Measurements from ENCODE around the gene BCAM.

The BCAM gene

GRCh38 chr19:44820648-44821609 lies 12.0 kb downstream of the BCAM start:
- ATAC-seq (ENCODE audit: low read depth) (peak; percentile 26; the same call in 1 of the 3 replicates), DNase-seq (ENCODE audit: low spot score) (no peak)
- Histone ChIP-seq H3K4me1 (ENCODE audit: insufficient read depth, poor library complexity, severe bottlenecking) (no peaks in the 10 kb centered on the region), H3K27ac (ENCODE audit: poor library complexity, severe bottlenecking) (no peak overlapping the region), H3K27me3 (ENCODE audit: insufficient read depth, poor library complexity, severe bottlenecking) (no peaks in the 10 kb centered on the region), H3K36me3 (ENCODE audit: low read depth) (no peaks in the 10 kb centered on the region), H3K9me3 (ENCODE audit: severe bottlenecking) (no peaks in the 10 kb centered on the region), H3K4me3 (ENCODE audit: severe bottlenecking) (no peak overlapping the region)
- no peak for TF ChIP-seq CTCF (IDR thresholded peaks at IDR 0.05; ENCODE audit: poor library complexity, severe bottlenecking)

DNA sequence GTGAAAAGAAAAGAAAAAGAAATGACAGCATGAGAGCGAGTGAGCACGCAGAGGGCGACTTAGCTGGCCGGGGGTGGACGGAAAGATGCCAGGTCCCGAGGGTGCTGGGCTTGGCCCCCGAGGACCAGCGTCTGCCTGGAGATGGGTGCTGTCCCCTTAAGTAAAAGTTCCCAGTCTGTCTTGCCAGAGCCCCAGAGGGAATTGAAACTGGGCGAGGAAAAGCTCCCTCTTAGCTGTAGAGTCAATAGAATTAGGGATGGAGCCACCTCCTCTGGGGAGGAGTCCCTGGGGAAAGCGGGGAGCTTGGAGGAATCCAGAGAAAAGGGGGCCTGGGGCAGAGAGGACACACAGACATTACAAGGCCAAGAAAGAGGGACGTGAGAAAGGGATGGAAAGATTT lies 13.3 kb downstream of the BCAM start:
- DNase-seq (ENCODE audit: low spot score) (no peak), ATAC-seq (ENCODE audit: low read depth) (no peak; the same call in 2 of the 3 replicates)
- no peaks in the 10 kb centered on the region for H3K36me3 ChIP-seq (ENCODE audit: low read depth)
- H3K4me3 ChIP-seq (ENCODE audit: severe bottlenecking): no peak overlapping the region
- H3K27me3 ChIP-seq (ENCODE audit: insufficient read depth, poor library complexity, severe bottlenecking): no peaks in the 10 kb centered on the region
- no peaks in the 10 kb centered on the region for H3K4me1 ChIP-seq (ENCODE audit: insufficient read depth, poor library complexity, severe bottlenecking)
- TF ChIP-seq CTCF (IDR thresholded peaks at IDR 0.05; ENCODE audit: poor library complexity, severe bottlenecking): no peak
- H3K27ac ChIP-seq (ENCODE audit: poor library complexity, severe bottlenecking): no peak overlapping the region
- no peaks in the 10 kb centered on the region for H3K9me3 ChIP-seq (ENCODE audit: severe bottlenecking)

DNA sequence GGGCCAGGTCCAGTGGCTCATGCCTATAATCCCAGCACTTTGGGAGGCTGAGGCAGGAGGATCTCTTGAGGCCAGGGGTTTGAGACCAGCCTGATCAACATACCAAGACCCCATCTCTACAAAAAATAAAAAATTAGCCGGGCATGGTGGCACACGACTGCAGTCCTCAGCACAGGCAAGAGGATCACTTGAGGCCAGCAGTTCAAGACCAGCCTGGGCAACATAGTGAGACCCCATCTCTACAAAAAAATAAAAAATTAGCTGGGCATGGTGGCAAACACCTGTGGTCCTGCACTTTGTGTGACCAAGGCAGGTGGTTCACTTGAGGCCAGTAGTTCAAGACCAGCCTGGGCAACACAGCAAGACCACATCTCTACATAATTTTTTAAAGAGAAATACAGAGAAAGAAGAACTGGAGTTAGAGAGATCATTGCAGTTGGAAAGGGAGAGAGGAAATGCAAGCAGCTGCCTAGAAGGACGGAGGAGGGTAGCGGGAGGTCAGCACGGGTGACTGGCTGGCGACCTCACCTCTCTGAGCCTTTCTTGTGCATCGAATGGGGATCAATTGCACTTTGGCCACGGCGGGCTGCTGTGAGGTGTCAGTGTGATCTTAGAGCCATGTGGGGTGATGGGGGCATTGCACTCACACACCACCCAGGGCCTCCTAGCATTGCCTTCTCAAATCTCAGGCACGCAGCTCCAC lies 13.9 kb downstream of the BCAM start:
- no peak overlapping the region for H3K27ac ChIP-seq (ENCODE audit: poor library complexity, severe bottlenecking)
- no peaks in the 10 kb centered on the region for H3K36me3 ChIP-seq (ENCODE audit: low read depth)
- no peaks in the 10 kb centered on the region for H3K27me3 ChIP-seq (ENCODE audit: insufficient read depth, poor library complexity, severe bottlenecking)
- H3K4me3 ChIP-seq (ENCODE audit: severe bottlenecking): no peak overlapping the region
- DNase-seq (ENCODE audit: low spot score) (no peak), ATAC-seq (ENCODE audit: low read depth) (0 out of 3 replicates have a peak, but pooled peaks have one; percentile 13)
- no peaks in the 10 kb centered on the region for H3K9me3 ChIP-seq (ENCODE audit: severe bottlenecking)
- no peak for TF ChIP-seq CTCF (IDR thresholded peaks at IDR 0.05; ENCODE audit: poor library complexity, severe bottlenecking)
- no peaks in the 10 kb centered on the region for H3K4me1 ChIP-seq (ENCODE audit: insufficient read depth, poor library complexity, severe bottlenecking)

DNA sequence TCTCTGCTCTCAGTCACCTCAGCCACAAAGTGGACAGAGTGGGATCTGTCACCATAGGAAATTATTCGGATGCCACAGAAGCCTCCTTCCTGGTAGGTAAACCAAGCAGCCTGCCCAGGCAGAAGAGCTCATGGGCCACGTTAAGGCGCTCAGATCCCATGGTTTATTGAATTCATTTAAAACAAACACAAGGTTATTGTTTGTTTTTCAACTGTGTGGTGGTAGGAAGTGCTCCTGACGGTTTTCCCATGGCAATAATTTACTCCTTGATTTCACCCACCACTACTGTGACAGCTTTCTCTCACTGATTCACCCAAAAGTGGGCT lies 14.4 kb downstream of the BCAM start:
- H3K27ac ChIP-seq (ENCODE audit: poor library complexity, severe bottlenecking): no peak overlapping the region
- no peak overlapping the region for H3K4me3 ChIP-seq (ENCODE audit: severe bottlenecking)
- H3K9me3 ChIP-seq (ENCODE audit: severe bottlenecking): no peaks in the 10 kb centered on the region
- ATAC-seq (ENCODE audit: low read depth) (no peak), DNase-seq (ENCODE audit: low spot score) (no peak)
- H3K27me3 ChIP-seq (ENCODE audit: insufficient read depth, poor library complexity, severe bottlenecking): no peaks in the 10 kb centered on the region
- TF ChIP-seq CTCF (IDR thresholded peaks at IDR 0.05; ENCODE audit: poor library complexity, severe bottlenecking): no peak
- no peaks in the 10 kb centered on the region for H3K4me1 ChIP-seq (ENCODE audit: insufficient read depth, poor library complexity, severe bottlenecking)
- H3K36me3 ChIP-seq (ENCODE audit: low read depth): no peaks in the 10 kb centered on the region

Data from RWPE2 (cell line).